Smooth muscle cell (in vitro differentiated cells): ENCODE data around the gene RBM23. TPM values are rescaled to one million over a fixed set of nuclear protein-coding genes. Genes with fewer than 3 reads are reported as not detected.

Experiments
- DNase-seq: peaks from one replicate; lab custom pipeline; 2025; ENCODE audit not compliant: unreplicated experiment; lab: John Stamatoyannopoulos, UW
- H2AFZ ChIP-seq: fragments of 200-600 bp; sonication (generic); 2 replicates; pipeline ENCODE4 v1.6.0; 2016; ENCODE audit warnings: antibody characterized with exemption, low read depth, mild to moderate bottlenecking
- H3F3A ChIP-seq: fragments of 200-600 bp; sonication (generic); 2 replicates; pipeline ENCODE4 v1.6.0; 2017; ENCODE audit warnings: antibody characterized with exemption, low read depth
- H3K27ac ChIP-seq: fragments of 200-600 bp; sonication (generic); 2 replicates; pipeline ENCODE4 v1.5.1; 2016; ENCODE audit warnings: low read depth, mild to moderate bottlenecking
- H3K27me3 ChIP-seq: fragments of 200-600 bp; sonication (generic); 2 replicates; pipeline ENCODE4 v1.6.1; 2016; ENCODE audit warnings: low read depth, mild to moderate bottlenecking
- H3K36me3 ChIP-seq: fragments of 200-600 bp; sonication (generic); 2 replicates; pipeline ENCODE4 v1.5.1; 2016; ENCODE audit warnings: low read depth
- H3K4me1 ChIP-seq: fragments of 200-600 bp; sonication (generic); 2 replicates; pipeline ENCODE4 v1.5.1; 2016; ENCODE audit warnings: low read depth
- H3K4me2 ChIP-seq: fragments of 200-600 bp; sonication (generic); 2 replicates; pipeline ENCODE4 v1.6.0; 2016; ENCODE audit warnings: mild to moderate bottlenecking
- H3K4me3 ChIP-seq: fragments of 200-600 bp; sonication (generic); 2 replicates; pipeline ENCODE4 v1.5.1; 2016; ENCODE audit warnings: mild to moderate bottlenecking
- H3K79me2 ChIP-seq: fragments of 200-600 bp; sonication (generic); 2 replicates; pipeline ENCODE4 v1.6.0; 2016; ENCODE audit warnings: low read depth, mild to moderate bottlenecking
- H3K9ac ChIP-seq: fragments of 200-600 bp; sonication (generic); 2 replicates; pipeline ENCODE4 v1.6.0; 2016; ENCODE audit warnings: low read depth
- H3K9me3 ChIP-seq: fragments of 200-600 bp; sonication (generic); replicated peaks from 2 replicates; pipeline ENCODE4 v1.5.1; 2016; ENCODE audit warnings: low read depth
- H4K20me1 ChIP-seq: fragments of 200-600 bp; sonication (generic); 2 replicates; pipeline ENCODE4 v1.6.0; 2016; ENCODE audit warnings: low read depth
- WGBS: methylation state at CpG from one replicate; pipeline ENCODE4 v1.1.7; 2016; ENCODE audit warnings: low lambda C conversion rate; 5-methylcytosine and 5-hydroxymethylcytosine counted together
- polyA plus RNA-seq: library from polyadenylated mRNA; unstranded; fragments of >200 nt; fragmentation: Nextera tagmentation; extraction: Ambion mirVana; gene quantifications from 2 replicates; pipeline ENCODE4 v1.2.1, GENCODE V29; 2016
- total RNA-seq: library from RNA; depleted of rRNA; stranded (reverse); fragments of >200 nt; gene quantifications from 2 replicates; pipeline ENCODE4 v1.2.3, GENCODE V29; 2014
- TF ChIP-seq, protein P1 (sequence below): fragments of 200-600 bp; sonication (generic); IDR thresholded peaks from 2 replicates; pipeline ENCODE4 v1.5.1; 2017; ENCODE audit warnings: borderline replicate concordance, mild to moderate bottlenecking, antibody characterized with exemption; ENCODE audit not compliant: insufficient read depth, poor library complexity, severe bottlenecking

The RBM23 gene
- total and polyA plus RNA-seq, 2 experiments from 2014 or later, result 59.3 to 112 TPM

DNA sequence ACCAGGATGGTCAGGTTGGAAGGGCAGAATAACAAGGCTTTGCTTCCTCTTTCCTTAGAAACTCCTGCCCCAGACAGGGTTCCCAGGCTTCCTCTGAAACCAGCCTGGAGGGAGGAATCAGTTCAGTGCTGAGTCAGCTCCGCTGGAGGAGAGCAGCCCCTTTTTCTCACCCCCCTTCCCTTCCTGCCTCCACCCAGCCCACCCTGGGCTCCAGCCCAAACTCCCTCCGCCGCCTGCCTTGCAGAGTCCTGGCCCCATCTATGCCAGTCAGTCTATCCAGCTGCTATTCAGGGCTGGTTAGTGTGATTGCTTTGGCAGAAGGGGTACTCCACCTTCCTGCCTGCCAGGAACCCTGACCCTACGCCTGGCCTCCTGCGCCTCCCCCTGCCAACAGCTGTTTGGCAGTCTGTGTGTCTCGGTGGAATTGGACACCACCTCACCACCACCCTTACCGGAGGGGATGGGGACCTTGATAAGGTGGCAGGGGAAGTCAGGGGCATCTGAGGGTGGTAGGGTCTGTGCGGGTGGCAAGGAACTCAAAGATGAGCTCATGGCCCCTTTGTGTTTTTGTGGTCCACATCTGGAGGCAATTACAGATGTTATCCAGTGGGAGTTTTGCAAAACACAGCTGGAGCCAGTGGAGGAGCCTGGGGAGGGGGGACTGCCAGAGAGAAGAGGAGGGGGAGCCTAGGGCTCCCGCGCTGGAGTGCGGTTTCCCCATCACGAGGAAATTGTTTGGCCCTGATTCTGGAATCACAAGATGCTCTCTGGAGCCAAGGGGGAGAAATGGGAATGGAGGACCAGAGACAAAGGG, 70.4 kb downstream of the RBM23 start:
- Histone ChIP-seq H3K4me2 (peak overlapping the region; percentile 77), H3K79me2 (peaks cover 12% of the 10 kb centered on the region), H3K9me3 (no peaks in the 10 kb centered on the region), H3K4me1 (peaks cover 28% of the 10 kb centered on the region), H3K4me3 (no peak overlapping the region), H3K9ac (peak overlapping the region; percentile 91), H3F3A (peaks cover 57% of the 10 kb centered on the region), H4K20me1 (peaks cover 17% of the 10 kb centered on the region), H3K27me3 (no peaks in the 10 kb centered on the region), H2AFZ (no peak overlapping the region), H3K27ac (peak overlapping the region; percentile 100), H3K36me3 (no peaks in the 10 kb centered on the region)
- DNase-seq, result peak; percentile 55
- TF ChIP-seq, protein P1, sequence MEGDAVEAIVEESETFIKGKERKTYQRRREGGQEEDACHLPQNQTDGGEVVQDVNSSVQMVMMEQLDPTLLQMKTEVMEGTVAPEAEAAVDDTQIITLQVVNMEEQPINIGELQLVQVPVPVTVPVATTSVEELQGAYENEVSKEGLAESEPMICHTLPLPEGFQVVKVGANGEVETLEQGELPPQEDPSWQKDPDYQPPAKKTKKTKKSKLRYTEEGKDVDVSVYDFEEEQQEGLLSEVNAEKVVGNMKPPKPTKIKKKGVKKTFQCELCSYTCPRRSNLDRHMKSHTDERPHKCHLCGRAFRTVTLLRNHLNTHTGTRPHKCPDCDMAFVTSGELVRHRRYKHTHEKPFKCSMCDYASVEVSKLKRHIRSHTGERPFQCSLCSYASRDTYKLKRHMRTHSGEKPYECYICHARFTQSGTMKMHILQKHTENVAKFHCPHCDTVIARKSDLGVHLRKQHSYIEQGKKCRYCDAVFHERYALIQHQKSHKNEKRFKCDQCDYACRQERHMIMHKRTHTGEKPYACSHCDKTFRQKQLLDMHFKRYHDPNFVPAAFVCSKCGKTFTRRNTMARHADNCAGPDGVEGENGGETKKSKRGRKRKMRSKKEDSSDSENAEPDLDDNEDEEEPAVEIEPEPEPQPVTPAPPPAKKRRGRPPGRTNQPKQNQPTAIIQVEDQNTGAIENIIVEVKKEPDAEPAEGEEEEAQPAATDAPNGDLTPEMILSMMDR, result no peak
- WGBS, result 19% methylated on average over 10 of the region's 12 CpGs

DNA sequence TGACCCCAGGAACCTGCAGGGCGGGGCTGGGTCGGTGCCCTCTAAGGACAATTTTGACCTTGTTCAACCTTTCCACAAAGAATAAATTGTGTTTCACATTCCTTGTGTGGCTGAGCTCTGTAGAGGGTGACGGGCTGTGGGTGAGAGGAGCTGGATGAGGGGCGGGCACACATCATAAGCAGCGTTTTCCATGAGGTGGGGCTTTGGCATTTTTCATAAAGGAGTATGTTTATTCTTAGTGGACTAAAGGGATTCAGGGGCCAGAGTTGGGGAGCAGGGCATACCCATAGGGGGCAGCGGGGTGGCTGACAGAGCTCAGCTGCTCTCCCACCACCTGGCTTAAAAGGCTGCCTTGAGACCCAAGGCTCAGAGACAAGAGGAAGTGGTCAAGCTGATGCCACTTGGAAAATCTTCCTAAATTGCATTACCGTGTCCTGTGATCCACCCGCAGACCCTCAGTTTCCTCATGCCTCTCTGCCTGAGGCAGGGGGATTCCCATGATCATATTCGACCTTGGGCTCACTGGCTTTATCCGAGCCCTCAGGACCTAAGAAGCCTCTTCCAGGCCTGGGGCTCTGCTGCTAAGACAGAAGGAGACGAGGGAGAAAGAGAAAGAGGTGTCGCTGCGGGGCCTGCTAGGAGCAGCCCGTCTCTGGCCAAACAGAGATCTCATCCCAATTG, 71.1 kb downstream of the RBM23 start:
- Histone ChIP-seq H3K9ac (peak overlapping the region; percentile 91), H3F3A (peaks cover 64% of the 10 kb centered on the region), H3K27ac (peak overlapping the region; percentile 100), H3K79me2 (peaks cover 19% of the 10 kb centered on the region), H3K36me3 (no peaks in the 10 kb centered on the region), H3K4me2 (peak overlapping the region; percentile 77), H3K4me1 (peaks cover 27% of the 10 kb centered on the region), H3K9me3 (no peaks in the 10 kb centered on the region), H3K27me3 (no peaks in the 10 kb centered on the region), H4K20me1 (peaks cover 22% of the 10 kb centered on the region), H2AFZ (no peak overlapping the region), H3K4me3 (no peak overlapping the region)
- TF ChIP-seq, protein P1, result peak; percentile 9
- WGBS, result 32% methylated on average over 14 of the region's 14 CpGs
- DNase-seq, result no peak

GRCh38 chr14:22846811-22847307, 72.1 kb downstream of the RBM23 start:
- Histone ChIP-seq H3K27me3 (no peaks in the 10 kb centered on the region), H3K4me1 (peaks cover 24% of the 10 kb centered on the region), H3K4me3 (no peak overlapping the region), H3K4me2 (peak overlapping the region; percentile 46), H4K20me1 (peaks cover 31% of the 10 kb centered on the region), H3K79me2 (peaks cover 28% of the 10 kb centered on the region), H3K36me3 (no peaks in the 10 kb centered on the region), H3F3A (peaks cover 67% of the 10 kb centered on the region), H3K27ac (peak overlapping the region; percentile 100), H2AFZ (no peak overlapping the region), H3K9ac (peak overlapping the region; percentile 80), H3K9me3 (no peaks in the 10 kb centered on the region)
- WGBS, result 86% methylated on average over 10 of the region's 11 CpGs
- TF ChIP-seq, protein P1, result no peak
- DNase-seq, result no peak
